K562 (cell line): ENCODE measurements around the gene KMT5C. TPM values are rescaled to one million over a fixed set of nuclear protein-coding genes. Genes with fewer than 3 reads are reported as not detected.

Experiments
- CBFB ChIP-seq: sonication (generic); formaldehyde crosslinking; IDR thresholded peaks from 2 replicates; pipeline ENCODE4 v1.4.0; 2020; ENCODE audit warnings: mild to moderate bottlenecking, missing genetic modification reagents
- CHD4 ChIP-seq: fragments of 200-600 bp; sonication (generic); IDR thresholded peaks from 3 replicates; pipeline ENCODE4 v1.6.1; 2012; ENCODE audit warnings: low read depth, mild to moderate bottlenecking, mixed read lengths, low read length, inconsistent platforms; ENCODE audit not compliant: insufficient read depth, insufficient replicate concordance, poor library complexity, severe bottlenecking
- ESRRA ChIP-seq: fragments of 450-650 bp; IDR thresholded peaks from 2 replicates; pipeline ENCODE4 v1.6.1; 2014; ENCODE audit warnings: low read depth, mild to moderate bottlenecking, moderate library complexity, borderline replicate concordance
- GABPA ChIP-seq: fragments of 200-800 bp; sonication (Bioruptor generic); conservative IDR thresholded peaks from 2 replicates; pipeline ENCODE4 v1.6.1; 2016; ENCODE audit warnings: low read depth, missing genetic modification characterization, missing compliant biosample characterization
- HBP1 ChIP-seq: fragments of 450-650 bp; formaldehyde crosslinking; IDR thresholded peaks from 2 replicates; pipeline ENCODE4 v1.4.0; 2022; ENCODE audit warnings: missing genetic modification characterization
- KAT7 ChIP-seq: sonication (generic); formaldehyde crosslinking; IDR thresholded peaks from 2 replicates; pipeline ENCODE4 v1.8.0; 2022; ENCODE audit warnings: missing genetic modification reagents, mild to moderate bottlenecking, borderline replicate concordance
- NR1H2 ChIP-seq: sonication (generic); formaldehyde crosslinking; IDR thresholded peaks from 2 replicates; pipeline ENCODE4 v1.4.0; 2020; ENCODE audit warnings: mild to moderate bottlenecking, missing genetic modification reagents
- PCBP2 ChIP-seq: fragments of 200-400 bp; formaldehyde crosslinking; IDR thresholded peaks from 2 replicates; pipeline ENCODE4 v1.6.1; 2018; ENCODE audit warnings: low read length, low read depth, mild to moderate bottlenecking, moderate library complexity; ENCODE audit not compliant: poor library complexity, severe bottlenecking
- PHF8 ChIP-seq: fragments of 200-600 bp; sonication (generic); IDR thresholded peaks from 2 replicates; pipeline ENCODE4 v1.6.1; 2012; ENCODE audit warnings: mixed run types, mild to moderate bottlenecking, inconsistent platforms, low read length, moderate library complexity, borderline replicate concordance
- STAG1 ChIP-seq: sonication (generic); formaldehyde crosslinking; IDR thresholded peaks from 2 replicates; pipeline ENCODE4 v1.5.0; 2020; ENCODE audit warnings: missing genetic modification reagents, borderline replicate concordance
- TCF3 ChIP-seq: sonication (generic); formaldehyde crosslinking; IDR thresholded peaks from 2 replicates; pipeline ENCODE4 v1.4.0; 2020; ENCODE audit warnings: mild to moderate bottlenecking, missing genetic modification reagents
- TCFL5 ChIP-seq: fragments of 250-450 bp; sonication (Bioruptor Pico); conservative IDR thresholded peaks from 2 replicates; pipeline ENCODE4 v1.6.1; 2021; ENCODE audit warnings: mild to moderate bottlenecking, moderate library complexity, matching md5 sums
- ZNF239 ChIP-seq: fragments of 250-450 bp; sonication (Bioruptor Pico); IDR thresholded peaks from 2 replicates; pipeline ENCODE4 v1.4.0; 2020; ENCODE audit warnings: mild to moderate bottlenecking
- ZNF551 ChIP-seq: fragments of 250-450 bp; sonication (Bioruptor Pico); IDR thresholded peaks from 2 replicates; pipeline ENCODE4 v1.5.0; 2021; ENCODE audit warnings: mild to moderate bottlenecking, moderate library complexity
- polyA plus RNA-seq, 8 experiments: library from polyadenylated mRNA; depleted of rRNA in 4 of 8; stranded (reverse) in 5 of 8; unstranded in 3 of 8; fragments of >200 nt; fragmentation: Nextera tagmentation in 2 of 8; fragmentation: Illumina TruSeq in 1 of 8; extraction: Ambion mirVana in 2 of 8; extraction: Trizol in 1 of 8; gene quantifications; 2 replicates each; pipeline versions ENCODE4 v1.2.1 to v1.2.3, GENCODE V29; 2011 to 2014; ENCODE audit warnings: inconsistent platforms in 1 of 8, missing spikeins in 1 of 8
- total RNA-seq, 7 experiments: library from RNA; depleted of rRNA in 6 of 7; stranded (reverse); fragments of >200 nt in 6 of 7; fragmentation: Illumina TruSeq in 2 of 7; extraction: Trizol in 2 of 7; gene quantifications; 2 replicates each; pipeline versions ENCODE4 v1.2.1 to v1.2.3, GENCODE V29; 2011 to 2021; ENCODE audit warnings: low replicate concordance in 1 of 7

KMT5C gene
- total and polyA plus RNA-seq, 9 of the 15 experiments (the other 6 are each of a cell fraction or from before 2014, with no cell fraction given): 0.15 to 53.5 (median 16.6) TPM

- TF ChIP-seq STAG1 (CRISPR knock-in tag) (no peak), TCF3 (CRISPR knock-in tag) (no peak), CHD4 (no peak), KAT7 (CRISPR knock-in tag) (no peak), TCFL5 (CRISPR knock-in tag) (no peak), CBFB (CRISPR knock-in tag) (no peak), ZNF551 (CRISPR knock-in tag) (no peak), PHF8 (no peak), NR1H2 (CRISPR knock-in tag) (no peak), ZNF239 (CRISPR knock-in tag) (no peak), HBP1 (CRISPR knock-in tag) (no peak), ESRRA (no peak), PCBP2 (no peak), GABPA (no peak)
Observed at GRCh38 chr19:55311397-55311796, 28.3 kb upstream of the KMT5C start (continued).
